T-helper 2 cell (primary cell): ENCODE measurements around the gene ARID5B.

Experiments
- DNase-seq, 5 experiments: peaks; one replicate each; pipeline versions ENCODE4 v3.0.0 to v3.0.0-alpha.2; 2012 to 2022

Gene ARID5B

DNA sequence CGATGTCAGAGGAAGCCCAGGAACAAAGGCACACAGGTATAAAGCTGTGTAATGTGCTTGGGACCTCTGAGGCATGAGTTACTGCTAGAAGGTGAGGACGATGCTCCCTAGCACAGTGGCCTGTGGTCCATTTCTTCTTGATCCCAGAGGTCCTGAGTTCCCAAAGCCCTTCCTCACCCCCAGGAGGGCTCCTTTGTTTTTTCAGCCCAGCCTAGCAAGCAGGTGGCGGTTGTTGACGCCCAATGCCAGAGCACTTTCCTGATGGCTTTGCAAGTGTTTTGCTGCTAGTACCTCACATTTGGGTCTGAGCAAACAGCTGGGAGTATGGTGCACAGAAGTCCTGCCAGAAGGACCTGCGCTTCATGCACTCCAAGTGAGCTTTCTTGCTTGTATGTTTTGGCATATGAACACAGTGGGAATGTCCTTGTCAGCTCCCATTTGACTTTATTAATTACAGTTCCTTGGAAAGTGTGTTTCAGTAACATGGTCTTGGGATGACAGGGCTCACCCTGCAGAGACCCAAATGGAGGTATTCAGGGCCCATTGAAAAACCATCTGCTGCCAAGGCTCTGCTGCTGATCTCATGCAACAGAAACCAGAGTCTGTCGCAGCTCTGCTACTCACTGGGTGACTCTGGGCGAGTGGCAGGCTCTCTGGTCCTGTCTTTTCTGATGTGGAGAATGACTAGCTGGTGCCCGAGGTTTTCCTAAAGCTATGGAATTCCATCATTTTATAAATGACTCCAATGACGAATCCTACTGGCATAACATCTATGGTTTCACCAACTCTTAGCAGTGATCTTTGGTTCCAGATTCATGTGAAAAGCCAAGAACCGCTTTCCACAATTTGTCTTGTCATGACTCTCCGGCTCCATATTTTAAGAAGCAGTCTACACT is 134.9 kb downstream of the ARID5B start:
- no peak for DNase-seq

DNA sequence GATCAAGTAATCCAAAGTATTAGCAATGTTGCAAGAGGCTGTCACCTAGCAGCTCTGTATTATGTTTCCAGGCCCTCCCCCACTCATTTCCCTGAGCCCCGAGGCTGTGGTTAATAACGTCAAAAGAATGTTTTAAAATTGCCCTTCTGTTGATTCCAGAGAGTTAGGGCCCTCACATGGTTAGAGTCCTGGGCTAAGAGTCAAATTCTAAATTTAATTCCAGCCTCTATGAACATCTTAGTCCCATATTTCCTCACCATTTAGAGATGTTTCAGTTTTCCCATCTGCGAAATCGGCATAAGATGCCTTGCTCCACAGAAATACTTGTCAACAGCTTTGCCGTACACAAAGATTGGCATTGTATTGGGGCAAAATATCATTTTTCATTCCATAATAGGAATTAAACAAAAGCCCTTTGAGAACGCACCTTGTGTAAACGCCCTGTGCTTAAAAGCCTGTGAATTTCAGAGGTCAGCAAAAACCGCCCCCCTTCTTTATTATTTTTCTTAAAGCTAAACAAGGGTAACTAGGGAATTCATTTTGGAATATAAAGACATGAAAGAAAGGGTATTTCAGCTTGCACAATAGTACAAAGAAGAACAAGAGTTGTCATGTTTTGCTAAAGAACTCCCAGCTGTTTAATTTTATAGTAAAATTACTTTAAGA is 135.8 kb downstream of the ARID5B start:
- no peak for DNase-seq

DNA sequence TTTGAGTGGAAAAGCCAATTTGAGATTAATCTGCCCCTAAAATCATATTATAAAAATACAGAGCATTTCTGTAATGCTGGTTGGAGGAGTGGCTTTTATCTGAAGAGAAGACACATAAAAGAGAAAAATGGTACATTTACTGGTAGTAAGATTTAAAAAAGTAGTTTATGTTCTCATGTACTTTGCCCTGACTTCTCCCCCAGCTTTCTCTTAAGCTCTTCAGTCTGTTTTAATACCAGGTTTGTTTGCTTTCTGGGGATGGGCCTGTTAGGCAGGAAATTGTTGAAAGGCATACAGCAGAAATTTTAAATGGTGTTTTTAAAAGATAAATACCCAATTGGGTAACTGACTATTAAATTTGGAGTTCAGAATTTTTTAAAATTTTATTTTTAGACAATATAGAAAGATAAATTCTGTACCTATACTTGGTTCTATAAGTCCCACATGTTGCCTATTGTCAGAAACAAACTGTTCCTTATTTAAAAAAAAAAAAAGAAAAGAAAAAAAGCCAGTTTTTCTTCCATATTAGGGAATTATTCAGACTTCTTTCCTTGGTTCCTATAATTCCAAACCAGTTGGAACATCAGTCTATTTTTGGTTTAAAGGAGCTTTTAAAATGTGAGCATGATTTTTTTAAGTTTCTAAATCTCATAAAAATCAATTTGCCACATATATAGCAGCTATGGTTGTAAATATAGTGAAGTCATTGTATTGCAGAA is 136.6 kb downstream of the ARID5B start:
- DNase-seq = no peak

DNA sequence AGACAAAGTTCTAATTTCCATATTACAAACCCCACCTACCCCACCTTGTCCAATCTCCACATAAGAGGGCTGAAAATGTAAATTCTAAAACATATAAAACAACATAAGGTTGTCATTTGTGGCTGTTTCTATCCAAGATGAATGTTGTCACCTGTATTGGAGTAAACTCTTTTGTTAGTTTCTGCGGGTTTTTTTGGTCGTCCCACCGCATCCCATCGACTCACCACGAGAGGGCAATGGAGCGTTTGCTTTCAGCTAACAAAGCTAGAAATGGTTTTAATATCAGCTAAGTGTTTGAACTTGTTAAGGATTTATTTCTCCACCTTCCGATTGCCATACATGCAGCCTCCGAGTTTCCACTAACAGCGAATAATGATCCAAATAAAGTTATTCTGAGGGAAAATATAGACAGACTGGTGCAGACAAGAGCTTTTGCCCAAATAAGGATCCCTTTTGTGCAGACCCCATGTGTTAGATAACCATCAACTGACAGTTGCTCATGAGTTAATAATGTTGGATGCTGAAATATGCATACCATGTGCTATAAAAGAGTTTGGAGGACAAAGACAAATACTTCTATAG is 137.2 kb downstream of the ARID5B start:
- peak; percentile 28 to 88 (median 65) for DNase-seq

DNA sequence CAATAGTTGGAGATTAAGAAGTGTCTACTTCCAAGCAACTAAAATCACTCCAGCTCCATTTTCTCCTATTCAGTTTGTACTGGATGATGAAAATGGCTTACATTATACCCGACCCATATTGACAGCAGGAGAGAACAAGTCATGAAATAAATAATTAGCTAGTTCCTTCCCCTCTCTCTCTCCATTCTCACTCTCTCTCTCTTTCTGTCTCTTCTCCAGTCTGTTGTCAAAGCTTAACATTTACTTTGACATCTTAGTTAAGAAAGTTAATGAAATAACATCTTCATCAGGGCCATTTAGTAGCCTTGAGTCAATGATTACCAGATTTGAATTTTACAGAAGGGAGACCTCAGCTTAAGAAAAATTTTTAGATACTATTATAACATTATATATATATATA is 138.5 kb downstream of the ARID5B start:
- DNase-seq = no peak

DNA sequence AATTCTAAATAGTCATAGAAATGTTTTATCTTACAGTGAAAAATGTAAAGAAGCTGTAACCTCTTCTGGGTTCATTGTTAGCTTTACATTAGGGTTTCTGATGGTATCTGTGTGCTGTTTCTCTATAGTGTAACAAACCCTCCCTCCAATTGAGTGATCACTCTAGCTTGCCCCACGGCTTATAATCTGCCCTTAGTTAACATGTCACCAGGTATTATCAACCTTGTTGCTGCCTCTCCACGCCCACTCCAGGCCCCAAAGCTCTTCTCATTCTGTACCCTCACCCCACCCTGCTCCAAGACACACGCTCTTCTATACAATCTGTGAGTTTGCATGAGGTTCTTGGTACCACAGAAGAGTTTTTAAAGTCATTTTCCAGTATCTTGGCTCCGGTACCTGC is 139.4 kb downstream of the ARID5B start:
- DNase-seq = peak in 1 of 5 experiments; percentile 71

DNA sequence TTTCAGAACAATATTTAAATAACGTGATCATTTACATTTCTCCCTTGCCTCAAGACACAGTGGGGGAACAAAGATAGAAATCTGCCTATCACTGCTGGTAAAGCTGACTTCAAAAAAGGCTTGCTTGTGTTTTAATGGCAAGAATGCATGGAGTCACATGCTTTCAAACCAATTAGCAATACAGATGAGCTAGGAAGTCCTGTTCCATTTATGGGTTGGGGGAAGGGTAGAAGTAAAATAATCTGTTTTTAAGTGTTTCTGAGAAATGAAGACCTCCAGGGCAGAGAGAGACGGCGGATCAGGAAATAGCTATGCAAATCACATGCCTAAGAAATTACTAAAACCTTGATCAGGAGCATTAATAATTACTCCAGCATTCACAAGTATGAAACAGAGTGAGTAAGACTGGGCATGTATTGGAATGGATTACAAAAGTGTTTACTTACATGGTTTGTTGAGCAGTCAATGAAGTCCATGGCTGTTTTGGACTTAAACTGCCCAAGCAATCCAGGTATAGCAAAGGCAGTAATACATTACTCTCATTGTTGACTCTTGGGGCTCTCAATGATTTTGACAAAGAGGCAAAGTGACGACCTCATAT is 142.0 kb downstream of the ARID5B start:
- DNase-seq = peak in 1 of 5 experiments; percentile 73

DNA sequence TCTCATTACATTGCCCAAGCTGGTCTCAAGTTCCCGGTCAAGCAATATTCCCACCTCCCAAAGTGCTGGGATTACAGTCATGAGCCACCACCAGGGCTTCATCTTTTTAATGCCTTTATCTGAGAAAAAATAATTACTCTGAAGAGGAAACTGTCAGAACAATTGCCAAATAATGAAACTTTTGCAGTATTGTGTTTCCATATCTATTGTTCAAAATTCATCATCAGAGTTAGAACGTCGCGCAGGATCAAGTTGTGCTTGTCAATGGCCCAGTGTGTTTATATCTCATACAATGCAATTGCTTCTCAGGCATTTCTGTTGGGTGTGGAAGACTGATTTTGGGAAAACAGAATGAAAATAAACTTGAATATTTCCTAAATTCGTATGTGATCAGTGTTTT is 143.1 kb downstream of the ARID5B start:
- no peak for DNase-seq

DNA sequence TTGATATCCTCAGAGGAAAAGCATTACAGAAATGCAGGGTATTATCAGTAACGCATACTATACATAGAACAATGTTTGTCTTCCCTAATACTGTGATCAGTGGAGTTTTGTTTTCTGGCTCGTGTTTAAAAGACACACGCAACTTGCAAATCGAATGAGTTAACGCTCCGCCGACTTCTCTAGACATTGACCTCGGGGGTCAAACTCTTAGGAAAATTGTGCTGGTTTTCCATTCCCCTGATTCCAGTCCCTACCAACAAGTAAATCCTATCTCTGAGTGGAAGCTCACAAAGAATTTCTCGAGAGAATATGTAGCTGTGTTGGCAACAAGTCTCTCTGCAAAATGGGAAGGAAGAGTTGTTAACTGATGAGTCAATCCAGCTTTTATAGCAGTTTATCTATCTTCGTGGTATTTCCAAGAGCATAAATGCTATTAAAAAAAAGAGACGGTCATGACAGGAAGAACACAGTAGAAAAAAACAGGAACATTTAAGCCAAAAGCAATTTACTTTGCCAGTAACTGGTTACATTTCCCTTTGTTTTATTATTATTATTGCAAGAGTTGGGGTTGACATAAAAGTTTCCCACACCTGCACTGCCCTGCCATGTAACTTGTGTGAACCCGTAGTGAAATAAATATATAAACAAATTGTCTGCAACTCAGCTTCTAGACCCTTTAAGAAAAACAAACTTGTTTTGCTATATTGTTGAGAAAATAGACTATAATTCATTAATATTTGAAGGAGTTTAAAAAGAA is 144.4 kb downstream of the ARID5B start:
- DNase-seq = peak in 1 of 5 experiments; percentile 72

DNA sequence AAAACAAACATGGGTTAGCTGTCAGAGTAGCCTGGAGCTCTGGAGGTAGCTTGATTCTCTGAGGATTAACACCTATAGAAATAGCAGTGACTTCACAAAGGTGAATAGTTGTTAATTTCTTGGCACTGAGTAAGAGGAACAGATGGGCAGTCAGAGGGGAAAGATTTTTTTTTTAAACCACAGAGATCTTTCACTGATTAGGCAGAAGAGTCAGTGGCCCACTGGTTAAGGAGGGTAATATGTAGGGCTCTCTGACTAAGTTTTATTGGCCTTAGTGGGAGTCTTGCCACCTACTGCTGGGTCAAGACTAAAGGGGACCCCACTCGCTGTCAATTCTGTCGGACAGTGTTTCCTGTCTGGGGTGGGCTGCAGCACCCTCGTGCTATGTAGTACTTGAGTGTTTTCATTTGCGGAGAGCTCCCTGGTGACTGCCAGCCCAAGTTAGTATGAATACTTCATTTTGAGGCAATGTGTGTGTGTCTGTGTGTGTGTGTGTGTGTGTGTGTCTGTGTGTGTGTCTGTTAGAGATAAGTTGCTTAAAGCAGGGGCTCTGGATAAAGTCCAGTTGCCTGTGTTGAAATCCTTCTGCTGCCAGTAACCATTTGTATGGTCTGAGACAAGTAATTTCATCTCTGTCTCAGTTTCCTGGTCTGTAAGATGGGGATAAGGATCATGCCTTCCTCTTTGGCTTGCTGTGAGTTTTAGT is 145.2 kb downstream of the ARID5B start:
- peak in 2 of 5 experiments; percentile 20 to 83 for DNase-seq

DNA sequence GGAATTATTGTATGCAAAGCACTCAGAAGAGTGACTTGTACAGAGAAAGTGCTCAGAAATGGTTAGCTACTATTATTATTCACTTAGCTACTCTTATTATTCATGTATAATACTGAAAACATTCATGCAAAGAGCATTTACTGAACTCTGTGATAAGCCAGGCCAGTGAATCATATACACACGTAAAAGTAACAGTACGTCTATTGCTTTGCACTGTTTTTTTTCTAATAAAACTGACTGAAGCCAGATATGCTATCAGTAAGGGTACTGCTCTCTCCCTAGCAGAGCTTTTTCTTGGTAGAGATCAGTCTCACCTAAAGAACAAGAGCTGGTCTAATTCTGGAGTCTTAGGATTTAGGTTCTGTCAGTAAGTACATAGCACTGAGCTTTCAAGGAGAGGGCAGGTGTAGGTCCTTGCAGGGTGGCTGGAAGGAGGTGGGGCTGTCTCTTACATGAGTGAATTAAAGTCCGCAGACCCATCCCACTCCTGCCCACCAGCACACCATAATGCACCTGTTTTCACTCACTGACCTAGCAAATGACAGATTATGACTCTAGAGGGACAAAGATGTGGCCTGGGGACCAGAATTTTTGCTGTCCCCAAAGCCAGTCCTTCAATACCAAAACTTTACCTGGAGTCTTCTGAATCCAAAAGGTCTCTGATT is 145.9 kb downstream of the ARID5B start:
- DNase-seq = peak in 1 of 5 experiments; percentile 66

DNA sequence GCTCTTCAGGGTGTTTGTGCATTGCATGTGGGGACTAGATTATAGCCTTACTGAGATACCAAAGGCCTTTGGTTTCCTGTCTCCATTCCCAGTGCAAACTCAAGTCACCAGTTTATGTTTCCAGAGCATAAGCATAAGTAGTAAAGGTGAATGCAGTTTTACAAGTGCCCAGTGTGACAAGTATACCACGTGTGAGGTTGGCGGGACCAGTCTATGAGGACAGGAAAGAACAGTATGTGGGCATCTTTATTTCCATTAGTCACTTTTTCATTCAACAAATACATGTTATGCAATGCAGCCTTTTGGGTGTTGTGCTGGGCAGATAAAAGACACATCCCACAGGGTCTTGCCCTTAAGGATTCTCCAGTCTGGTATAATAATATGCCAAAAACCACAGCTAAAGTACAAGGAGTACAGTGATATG is 146.5 kb downstream of the ARID5B start:
- DNase-seq = peak in 2 of 5 experiments; percentile 36 to 79

DNA sequence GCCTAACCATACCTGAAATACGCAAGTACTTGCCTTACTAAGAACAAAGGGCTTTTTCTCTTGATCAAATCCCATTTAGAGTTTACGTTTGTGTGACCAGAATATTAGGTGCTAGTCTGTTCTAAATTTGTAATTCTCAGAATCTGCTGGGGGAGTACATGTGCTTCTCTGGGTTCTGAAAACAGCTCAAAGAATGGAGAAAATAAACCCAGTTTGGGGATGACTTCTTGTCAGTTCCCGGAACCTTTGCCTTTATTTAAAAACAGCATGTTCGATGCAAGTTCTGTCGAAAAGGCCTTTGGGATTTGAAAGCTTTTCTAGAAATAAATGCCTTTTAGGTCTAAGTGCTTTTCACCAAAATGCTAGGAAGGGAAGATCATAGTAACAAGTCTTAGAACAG is 147.0 kb downstream of the ARID5B start:
- peak in 1 of 5 experiments; percentile 38 for DNase-seq

DNA sequence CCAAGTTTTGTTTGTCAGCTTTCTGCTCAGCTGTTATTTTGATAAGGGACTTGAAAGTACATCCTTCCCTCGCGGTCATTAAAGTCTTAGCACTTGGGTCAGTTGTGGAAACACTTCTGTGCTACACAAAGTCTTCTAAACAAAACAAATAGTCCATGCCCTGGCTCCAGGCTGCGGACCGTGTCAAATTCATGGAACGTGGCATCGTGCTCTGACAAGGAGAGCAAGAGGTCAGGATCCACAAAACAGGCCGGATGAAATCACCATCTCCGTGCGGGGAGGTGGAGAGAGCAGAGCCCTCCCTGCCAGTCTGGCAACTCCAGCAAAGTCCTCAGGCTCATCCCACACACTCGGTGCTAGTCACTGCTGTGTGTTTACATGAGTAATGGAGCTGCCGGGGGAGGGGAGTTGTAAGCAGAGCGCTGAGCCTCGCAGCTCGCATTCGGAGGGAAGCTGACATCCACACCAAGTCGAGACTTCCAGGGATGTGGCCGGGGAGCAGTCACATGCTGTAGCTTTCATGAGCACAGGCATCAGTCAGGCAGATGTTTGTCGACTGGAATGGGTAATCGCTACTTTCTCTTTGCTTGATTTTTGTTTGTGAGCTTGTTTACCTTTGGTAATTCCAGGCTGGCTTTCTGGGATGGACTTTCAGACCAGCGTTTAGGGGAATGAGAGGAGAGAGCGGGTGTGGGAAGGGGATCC is 147.6 kb downstream of the ARID5B start:
- peak in 4 of 5 experiments; percentile 24 to 84 (median 60) for DNase-seq

DNA sequence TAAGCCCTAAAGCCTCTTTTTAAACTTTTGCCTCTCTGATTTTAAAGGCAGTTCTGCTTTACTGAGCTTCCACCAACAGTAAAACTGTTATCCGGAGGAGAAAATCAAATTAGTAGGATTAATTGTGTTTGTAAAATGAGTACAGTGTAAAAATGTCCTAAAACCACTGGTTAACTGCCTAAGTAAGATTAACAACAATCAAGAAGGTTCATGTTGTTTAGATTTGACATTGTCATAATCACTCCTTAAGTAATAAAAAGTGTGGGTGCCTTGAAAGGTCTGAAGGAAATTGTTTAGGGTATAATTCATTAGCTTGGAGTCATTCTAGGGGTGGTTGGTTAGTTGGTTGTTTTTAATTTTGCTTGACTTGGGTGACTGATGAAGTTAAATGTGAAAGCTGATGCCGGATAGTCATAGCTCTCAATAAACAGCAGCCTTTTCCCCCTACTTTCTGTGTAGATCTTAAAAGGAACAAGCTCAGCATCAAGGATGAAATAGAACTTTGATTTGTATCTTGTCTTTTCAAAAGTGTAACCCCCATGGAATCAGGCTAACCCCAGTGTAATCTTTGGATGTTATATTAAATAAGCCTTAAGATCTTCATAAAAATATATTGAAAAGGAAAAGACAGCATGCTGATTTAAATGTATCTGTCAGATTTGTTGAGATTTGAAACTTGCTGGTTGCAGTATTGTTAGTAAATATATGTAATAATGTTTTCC is 148.3 kb downstream of the ARID5B start:
- DNase-seq = peak in 1 of 5 experiments; percentile 74

DNA sequence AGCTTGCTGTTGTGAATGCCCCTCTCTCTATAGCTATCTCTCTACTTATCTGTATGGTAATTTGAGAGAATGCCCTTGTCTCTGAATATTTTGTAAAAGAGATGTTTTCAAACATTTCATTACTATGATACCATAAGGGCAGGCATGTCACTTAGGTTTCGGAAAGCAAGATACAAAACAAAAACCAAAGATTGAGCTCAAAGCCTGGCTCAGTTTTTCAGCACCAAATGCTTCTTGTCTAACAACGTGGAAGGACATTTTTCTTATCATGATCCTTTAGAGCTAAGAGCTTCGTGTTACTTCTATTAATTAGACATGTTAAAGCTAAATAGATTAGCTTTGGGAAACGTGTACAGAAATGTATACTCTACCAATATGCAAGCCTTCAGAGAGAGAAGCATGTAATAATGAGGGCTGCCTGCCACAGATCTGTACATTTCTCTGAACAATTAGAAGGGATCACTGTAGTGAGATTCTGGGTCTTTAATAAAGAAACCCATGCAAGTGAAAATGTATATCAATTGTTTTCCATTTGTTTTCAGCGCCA is 148.9 kb downstream of the ARID5B start:
- DNase-seq = peak in 1 of 5 experiments; percentile 71

DNA sequence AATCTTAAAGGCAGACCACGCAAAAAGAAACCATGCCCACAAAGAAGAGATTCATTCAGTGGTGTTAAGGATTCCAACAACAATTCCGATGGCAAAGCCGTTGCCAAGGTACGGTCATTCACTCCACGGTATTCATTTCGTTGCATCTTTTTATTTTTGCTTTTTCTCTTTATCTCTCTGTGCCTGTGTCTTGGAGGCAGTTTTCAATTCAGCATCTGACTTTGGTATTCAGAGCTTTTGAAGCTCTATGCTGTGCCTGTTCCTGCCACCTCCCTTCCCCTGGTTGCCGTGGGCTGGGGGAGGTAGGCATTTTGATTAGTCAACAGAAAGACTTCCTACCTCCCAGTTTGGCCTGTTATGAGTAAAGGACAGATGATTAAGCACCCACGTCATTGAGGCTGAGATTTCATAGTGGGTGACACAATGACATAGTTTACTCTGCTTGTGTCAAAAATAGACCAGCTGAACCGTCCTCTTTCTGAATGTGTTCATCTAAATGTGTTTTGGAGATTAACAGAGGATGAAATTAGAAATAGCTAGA is 149.5 kb downstream of the ARID5B start:
- peak; percentile 28 to 98 (median 72) for DNase-seq

DNA sequence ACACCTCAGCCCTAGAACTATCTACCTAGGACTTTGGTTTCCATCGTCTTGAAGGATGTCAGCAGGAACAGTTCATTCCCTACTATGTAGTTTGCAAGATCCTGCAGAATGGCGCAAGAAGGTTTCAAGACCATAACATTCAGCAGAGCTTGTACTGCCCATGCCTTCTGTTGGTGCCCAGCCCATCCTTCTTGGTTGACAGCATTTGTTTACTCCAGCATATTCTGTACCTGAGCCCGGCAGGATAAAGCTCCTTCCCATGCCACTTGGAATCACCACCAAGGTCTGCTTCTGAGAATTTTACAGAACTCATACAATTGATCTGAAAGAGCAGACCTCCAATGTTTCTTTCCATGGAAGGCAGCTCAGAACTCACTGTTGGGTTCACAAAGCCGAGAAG is 150.8 kb downstream of the ARID5B start:
- DNase-seq = no peak
